Kidney tubule cell (primary cell): ENCODE measurements around the gene AHCYL1.
"Not testable (repeated sequence)": the region's sequence is repeated elsewhere in the genome, so short reads cannot be mapped to it uniquely, and the experiment has no call there.

Experiments used
- DNase-seq: peaks from one replicate; pipeline ENCODE4 v3.0.0-alpha.2; 2018; ENCODE audit warnings: low spot score

Gene AHCYL1

DNA sequence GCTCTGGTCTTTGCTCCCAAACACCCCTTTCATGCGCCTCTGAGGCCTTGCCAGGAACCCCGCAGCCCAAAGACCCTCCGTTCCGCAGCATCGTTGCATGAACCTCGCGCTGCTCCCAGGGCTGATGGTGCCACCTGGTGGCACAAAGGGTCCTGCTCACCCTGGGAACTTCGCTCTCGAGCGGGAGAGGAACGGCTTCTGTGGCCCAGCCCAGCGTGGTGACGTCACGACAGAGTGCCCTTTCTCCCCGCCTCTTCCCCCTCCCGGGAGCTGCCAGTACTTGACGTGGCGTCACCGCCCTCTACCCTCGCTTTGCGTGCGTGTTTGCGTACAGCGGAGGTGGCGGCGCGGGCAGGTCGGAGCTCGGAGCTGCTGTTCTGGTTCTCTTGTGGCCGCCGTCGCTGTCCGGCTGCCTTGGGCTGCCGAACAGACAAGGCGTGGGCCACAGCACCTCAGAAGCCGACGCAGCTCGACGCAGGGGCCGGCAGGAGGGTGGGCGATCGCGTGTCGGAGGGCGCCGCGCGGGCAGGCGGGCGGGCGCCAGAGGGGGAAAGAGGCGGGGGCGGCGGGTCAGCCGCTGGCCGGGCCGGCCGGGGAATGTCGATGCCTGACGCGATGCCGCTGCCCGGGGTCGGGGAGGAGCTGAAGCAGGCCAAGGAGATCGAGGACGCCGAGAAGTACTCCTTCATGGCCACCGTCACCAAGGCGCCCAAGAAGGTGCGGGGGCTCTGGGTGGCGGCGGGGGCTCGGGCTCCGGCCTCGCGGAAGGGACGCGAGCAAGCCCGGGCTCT, at the start of gene AHCYL1:
Gene AHCYL1, plus strand, starts transcription at position 310 of the 791 bp plus-strand sequence. Its CDS starts 288 bp downstream, at position 598.
- peak; percentile 99 for DNase-seq

DNA sequence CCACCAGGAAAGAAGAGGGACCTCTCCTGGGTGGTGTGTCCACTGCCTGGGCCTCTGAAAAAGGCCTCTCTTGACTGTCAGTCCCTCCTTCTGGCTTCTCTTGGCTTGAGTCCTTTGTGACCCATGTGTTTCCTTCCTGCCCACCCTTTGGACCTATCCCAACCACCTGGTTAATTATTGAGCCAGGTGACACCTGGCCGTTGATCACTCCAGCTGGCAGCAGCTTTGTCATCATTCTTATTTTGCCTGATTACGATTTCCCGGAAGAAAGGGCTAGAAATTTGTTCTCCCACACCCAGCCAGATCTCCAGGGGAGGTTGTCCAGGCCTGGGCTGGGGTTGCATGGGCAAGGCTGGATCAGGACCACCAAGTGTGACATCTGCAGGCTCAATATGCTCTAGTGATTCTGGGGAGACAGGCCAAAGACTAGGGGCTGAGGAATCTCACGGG, 49.1 kb upstream of the AHCYL1 start:
- peak; percentile 93 for DNase-seq

DNA sequence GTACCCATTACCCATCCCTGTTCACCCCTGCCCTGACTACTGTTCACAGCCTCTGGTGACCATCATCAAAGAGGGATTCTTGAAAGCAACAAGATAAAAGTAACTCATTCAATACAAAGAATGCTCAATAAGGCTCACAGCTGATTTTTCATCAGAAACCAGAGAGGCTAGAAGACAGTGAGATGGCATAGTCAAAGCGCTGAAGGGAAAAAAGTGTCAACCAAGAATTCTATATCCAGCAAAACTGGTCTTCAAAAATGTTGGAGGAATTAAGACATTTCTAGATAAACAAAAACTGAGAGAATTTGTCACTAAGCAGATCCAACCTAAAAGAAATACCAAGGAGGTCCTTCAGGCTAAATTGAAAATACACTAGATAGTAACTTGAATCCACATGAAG, 46.8 kb upstream of the AHCYL1 start:
- no peak for DNase-seq

DNA sequence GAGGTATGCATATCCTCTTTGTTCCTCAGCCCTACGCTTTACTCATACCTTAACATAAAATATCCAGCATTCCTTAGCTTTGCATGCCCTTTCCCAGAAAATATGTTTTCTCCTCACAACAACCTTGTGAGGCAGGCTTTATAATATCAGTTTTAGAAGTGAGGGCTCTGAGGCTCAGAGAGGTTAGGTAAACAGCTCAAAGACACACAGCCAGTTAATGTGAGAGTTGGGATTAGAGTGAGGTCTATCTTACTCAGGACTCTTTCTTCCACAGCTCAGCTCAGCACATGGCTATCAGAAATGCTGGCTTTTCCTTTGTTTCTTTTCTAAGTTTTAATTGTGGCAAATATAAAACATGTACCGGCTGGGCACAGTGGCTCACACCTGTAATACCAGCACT, 46.0 kb upstream of the AHCYL1 start:
- DNase-seq = no peak

DNA sequence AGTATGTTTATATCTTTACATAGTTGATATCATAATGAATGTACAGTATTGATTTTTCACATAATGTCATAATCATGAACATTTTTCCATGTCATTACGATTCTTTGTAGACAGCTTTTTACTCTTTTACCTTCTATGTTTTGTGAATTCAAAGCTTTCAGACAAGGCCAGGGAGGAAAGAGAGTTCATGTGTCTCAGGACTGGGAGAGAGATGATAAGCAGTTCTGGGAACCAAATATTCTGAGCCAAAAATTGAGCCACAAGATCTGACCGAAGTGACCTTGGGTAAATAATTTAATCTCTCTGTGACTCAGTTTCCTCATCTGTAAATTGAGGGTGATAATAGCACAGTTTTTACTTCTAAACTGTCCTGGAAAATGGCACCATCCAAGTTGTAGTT, 42.1 kb upstream of the AHCYL1 start:
- DNase-seq = no peak

DNA sequence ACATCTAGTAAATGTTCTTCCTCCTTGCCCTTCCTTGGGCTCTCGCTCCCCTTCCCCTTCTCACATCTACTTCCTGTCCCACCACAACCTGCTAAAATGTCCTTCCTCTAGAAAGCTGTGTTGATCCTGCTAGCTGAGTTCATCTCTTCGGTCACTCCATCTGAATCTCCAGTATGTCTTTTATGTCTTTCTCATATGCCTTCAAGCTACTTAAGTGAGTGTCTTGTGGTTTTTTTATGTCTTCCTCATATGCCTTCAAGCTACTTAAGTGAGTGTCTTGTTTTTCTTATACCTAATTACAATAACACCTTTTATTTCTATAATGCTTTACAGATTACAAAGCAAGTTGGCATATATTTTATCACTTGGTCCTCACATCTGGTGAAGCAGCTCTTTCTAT, 40.0 kb upstream of the AHCYL1 start:
- peak; percentile 28 for DNase-seq

DNA sequence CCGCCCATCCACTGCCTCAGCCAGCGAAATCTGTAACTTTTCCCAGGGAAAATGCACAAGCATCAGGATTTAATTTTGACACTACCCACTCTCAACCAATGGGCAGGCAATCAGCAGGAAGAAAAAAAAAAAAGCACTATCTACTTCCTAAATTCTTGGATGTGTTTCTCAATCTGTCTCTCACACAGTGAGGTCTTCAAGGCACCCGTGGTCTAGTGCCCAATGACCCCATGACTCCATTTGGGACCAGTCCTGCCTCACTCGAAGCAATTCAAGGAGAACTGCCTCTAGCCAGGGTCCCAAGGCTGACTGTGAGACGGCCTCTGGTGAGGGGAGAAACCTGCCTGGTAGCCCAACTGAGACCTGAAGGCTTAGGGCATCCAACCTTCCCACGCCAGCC, 38.1 kb upstream of the AHCYL1 start:
- no peak for DNase-seq

DNA sequence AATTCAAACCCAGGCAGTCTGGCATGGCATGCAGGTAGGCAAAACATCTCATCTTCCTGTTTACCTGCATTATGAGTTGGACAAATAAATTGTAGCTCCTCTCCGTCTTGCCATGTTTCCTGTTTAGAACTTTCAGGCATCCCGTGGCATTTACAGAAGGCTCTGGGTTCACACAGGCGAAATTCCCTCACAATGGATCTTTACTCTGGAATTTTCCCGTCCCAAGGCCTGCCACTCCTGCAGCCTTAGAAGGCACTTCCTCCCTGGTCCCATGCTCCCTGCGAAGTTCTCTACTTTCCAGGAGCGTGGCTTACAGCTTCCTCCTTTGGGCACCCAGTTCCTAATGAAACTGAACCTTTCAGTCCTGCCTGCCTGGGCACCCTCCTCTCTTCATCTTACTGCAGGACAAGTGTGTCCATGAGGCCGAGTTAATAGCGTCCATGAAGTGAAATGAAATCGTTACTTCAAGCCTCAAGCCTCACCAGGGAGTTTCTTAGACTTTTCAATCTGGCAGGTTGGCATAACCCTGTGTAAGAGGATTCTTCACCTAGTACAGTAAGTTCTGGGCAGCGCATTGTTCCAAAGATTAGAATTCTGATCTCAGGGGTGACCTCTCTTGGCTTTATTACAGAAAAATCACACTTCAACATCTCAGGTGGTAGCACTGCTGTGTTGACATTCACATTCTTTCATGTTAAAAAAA, 36.8 kb upstream of the AHCYL1 start:
- DNase-seq = no peak

DNA sequence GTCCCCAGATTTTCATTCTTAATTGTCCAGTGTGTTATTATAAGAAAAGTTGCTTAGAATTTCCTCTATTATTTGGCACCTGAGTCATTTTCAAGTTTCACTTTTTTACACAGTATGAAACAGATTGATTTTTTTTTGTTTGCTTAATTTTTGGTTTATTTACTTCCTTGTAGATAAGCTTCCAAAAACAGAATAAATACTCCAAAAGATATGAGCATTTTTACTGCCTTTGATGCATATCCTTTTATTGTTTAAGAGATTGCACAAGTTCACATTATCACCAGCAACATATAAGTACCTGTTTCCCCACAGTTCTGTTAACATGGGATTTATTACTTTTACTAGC, 36.3 kb upstream of the AHCYL1 start:
- DNase-seq = no peak

DNA sequence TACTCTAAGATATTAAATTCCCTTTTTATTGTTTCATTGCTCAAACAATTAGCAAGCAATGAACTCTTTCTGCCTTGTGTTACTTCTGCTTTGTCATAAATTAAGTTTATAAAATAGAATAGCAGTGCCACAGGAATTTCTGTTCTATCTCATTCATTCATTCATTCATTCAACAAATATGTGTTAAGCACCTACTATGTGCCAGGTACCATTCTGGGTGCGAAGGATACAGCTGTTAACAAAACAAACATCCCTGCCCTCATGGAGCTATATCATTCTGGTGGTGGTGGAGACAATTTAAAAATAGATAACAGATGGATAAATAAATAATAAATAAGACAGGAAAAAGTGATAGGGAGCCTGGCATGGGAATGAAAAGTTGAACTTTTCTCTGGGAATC, 34.5 kb upstream of the AHCYL1 start:
- no peak for DNase-seq

DNA sequence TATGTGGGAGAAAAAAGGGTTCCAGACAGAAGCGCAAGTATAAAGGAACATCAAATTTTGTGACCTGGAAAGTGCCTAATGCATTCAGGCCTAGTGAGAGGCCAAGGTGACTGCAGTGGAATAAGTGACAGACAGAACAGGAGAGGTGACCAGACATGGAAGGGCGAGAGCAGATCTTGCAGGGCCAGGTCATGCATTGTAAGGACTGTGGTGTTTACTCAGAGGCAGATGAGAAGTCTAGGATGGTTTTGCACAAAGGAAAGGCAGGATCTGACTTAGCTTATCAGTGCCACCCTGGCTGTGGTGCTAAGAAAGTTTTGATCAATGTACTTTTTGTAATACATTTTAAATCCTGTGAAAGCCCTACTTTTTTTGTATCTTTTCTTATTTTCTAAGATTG, 34.1 kb upstream of the AHCYL1 start:
- no peak for DNase-seq

DNA sequence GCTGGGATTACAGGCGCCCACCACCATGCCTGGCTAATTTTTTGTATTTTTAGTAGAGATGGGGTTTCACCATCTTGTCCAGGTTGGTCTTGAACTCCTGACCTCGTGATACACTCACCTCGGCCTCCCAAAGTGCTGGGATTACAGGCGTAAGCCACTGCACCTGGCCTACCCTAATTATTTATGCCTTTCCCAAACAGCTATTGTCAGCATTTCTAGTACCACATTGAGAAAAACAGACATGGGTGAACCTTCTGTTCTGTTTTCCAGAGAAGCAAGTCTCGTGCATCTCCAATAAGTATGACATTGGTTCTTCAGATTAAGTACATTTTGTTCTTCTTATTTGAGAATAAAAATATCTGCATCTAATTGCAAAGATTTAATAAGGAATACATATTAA, 33.1 kb upstream of the AHCYL1 start:
- not testable (repeated sequence) for DNase-seq

DNA sequence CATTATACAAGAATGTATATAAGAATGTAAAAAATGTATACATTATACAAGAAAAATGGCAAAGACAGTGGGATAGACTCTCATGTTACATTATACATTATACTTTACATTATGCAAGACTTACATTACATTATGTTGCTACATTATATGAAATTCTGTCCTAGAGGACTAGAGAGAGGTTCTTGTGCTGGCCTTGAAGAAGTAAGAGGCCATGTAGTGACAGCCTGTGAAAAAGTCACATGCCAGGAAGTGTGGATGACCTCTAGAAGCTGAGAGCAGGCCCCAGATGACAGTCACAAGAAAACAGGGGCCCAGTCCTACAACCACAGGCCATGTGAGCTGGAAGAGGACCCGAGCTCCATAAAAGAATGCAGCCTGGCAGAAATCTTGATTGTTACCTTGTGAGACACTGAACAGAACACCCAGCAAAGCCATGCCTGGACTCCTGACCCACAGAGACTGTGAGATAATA, 30.5 kb upstream of the AHCYL1 start:
- DNase-seq = no peak

DNA sequence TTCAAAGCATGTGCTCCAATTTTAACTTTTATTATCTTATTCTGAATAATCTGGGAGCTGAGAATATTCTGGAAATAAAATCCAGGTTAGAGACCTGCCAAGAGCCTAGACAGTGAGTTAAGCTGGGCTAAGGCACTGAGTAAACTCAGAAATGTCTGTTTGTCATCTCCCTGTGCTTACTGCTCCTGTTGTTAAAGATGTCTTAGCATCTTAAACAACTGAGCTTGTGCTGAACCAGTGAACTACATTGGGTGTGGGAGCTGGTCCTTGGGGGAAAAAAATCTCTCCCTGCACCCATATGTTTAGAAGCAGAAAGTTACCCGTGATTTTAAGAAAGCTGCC, 25.0 kb upstream of the AHCYL1 start:
- no peak for DNase-seq

DNA sequence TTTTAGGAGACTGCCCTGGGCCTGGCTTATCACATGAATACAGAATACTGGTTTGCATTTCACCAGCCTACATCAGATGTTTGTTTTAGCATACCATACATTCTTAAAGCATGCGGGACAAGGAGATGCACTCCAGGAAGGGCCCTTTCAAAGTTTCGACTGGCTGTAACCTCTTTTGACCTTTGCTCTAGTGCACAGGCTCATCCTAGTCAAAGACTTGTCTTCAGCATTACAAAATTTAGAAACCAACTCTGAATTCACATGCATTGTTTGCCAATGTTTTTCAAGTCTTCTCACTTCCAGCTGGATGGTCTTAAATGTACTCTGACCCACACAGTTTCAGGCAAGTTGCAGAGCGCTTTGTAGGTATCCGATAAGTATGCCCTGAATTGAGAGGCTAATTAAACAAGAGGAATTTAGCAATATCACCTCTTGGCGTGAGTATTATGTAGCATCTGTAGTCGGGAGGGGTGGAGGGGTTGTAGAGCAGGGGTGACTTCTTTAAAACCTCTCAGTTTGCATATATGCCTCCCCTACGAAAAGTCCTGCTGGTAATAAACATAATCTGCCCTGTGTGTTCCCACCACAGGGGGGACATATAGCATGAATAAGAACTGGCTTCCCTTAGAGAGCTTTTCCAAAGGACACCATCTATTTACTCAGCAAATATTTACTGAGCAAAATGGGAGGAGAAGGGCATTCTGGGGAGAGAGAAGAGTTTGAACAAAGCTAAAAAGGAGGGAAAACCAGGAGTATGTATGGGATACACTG, 24.4 kb upstream of the AHCYL1 start:
- peak; percentile 85 for DNase-seq

DNA sequence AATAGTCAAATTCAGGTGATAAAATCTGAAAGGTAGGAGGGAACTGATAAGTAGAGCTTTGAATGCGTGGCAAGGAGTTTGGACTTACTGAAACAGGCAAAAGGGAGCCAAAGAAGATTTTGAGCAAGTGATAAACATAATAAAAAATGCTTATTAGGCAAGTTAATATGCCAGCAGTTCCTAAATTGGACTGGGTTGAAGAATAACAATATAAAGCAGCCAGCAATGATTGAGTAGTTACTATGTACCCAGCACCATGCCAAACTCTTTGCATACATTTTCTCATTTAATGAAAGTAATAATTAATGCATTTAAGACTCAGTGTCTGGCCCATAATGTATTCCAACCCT, 23.8 kb upstream of the AHCYL1 start:
- DNase-seq = no peak

DNA sequence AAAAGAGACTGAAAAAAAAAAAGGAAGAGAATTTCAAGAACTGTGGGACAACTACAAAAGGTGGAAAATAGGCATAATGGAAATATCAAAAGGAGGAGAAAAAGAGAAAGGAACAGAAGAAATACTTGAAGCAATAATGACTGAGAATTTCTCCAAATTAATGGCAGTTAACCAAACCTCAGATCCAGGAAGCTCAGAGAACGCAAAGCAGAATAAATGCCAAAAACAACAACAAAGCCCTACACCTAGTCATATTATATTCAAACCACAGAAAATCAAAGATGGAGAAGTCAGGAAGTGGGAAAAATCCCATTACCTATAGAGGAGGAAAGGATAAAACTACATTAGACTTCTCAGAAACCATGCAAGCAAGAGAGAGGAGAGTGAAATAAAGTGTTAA, 20.7 kb upstream of the AHCYL1 start:
- DNase-seq = no peak

DNA sequence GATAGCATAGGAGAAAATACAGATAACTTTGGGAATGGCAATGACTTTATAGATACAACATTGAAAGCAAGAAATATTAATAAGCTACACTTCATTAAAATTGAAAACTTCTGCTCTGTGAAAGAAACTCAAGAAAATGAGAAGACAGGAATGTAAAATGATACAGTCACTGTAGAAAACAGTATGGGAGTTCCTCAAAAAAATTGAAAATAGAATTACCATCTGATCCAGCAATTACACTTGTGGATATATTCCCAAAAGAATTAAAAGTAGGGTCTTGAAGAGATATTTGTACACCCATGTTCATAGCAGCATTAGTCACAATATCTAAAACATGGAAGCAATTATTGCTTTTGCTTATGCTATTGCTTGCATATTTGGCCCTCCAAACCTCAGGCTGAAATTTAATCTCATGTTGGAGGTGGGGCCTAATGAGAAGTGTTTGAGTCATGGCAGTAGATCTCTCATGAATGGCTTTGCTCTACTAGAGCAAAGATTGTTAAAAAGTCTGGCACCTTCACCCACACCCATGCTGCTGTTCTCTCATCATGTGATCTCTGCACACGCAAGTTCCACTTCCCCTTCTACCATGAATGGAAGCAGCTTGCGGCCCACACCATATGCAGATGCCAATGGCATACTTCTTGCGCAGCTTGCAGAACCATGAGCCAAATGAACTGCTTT, 15.3 kb upstream of the AHCYL1 start:
- DNase-seq = peak; percentile 45

DNA sequence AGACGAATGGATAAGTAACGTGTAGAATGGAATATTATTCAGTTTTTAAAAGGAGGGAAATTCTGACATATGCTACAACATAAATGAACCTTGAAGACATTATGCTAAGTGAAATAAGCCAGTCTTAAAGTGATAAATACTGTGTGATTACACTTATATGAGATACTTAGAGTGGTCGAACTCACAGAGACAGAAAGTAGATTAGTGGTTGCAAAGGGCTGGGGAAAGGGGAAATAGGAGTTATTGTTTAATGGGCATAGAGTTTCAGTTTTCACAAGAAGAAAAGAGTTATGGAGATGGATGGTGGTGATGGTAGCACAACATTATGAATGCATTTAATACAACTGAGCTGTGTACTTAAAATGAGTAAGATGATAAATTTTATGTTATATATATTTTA, 14.7 kb upstream of the AHCYL1 start:
- DNase-seq = no peak

DNA sequence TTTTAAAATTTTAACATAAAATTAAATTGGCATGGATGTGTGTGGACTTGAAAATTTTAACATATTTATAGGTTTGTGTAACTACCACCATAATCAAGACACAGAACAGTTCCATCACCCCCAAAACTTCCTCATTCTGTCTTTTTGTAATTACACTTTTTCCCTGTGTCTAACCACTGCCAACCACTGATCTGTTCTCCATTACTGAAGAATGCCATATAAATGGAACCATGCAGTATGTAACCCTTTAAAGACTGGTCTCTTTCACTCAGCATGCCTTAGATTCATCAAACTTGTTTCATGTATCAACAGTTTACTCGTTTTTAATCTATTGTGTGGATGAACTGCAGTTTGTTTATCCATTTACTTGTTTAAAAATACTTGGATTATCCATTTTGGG, 13.0 kb upstream of the AHCYL1 start:
- DNase-seq = no peak

DNA sequence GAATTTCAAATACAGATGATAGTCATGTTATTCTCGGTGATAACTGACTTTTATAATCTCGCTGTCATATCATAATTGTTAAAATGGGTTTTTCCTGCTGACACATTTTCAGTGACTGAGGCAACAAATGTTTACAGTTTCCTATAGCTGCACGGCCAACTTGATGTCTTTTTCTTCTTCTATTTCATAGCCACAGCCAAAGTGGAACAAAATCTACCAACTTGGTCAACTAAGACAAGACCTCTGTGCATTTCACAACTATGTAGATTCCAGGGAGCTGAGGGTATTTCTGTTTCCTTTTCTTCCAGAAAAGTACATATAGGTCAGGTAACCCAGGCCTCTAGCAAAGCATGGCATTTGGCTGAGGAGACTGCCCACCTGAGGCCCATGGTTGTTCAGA, 10.4 kb upstream of the AHCYL1 start:
- DNase-seq = no peak

DNA sequence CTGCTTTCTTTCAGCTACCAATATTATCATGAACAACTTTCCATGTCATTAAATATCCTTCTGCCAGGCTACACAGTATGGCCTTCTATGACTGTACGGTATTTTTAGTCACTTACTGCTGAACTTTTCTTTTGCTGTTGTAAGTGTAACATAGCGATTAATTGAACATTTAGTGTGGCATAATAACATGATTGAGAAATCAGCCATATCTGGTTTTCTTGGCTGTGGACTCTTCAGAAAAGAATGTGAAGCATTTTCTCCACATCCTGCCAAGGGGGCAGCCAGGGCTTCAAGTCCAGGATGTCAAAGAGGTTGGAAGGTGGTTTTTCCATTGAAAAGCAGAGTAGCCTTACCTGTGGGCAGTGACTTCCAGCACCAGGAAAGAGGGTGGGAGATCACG, 8.8 kb upstream of the AHCYL1 start:
- DNase-seq = peak; percentile 95

DNA sequence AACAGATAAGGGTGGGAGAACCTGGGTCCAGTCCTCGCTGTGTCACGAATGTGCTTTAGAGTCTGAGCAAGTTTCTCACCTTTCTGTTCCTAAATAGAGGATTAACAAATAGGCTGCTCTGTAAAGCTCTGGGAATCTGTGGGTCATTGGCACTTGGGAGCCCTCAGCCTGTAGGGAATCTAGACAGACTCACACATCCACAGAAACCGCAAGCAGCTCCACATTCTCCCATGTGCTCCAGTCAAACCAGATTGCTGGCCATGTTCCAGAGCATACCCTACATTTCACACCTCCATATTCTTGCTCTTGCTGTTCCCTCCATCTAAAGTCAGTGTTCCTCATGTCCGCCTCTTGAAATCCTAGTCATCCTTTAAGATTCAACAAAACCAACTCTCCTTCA, 7.8 kb upstream of the AHCYL1 start:
- no peak for DNase-seq
